SH-SY5Y (cell line): ENCODE data around the gene REXO1.

ENCODE experiments used
- GATA2 ChIP-seq: IDR thresholded peaks from 2 replicates; pipeline ENCODE4 v1.6.1; 2011; ENCODE audit warnings: mild to moderate bottlenecking, low read depth, low read length
- GATA3 ChIP-seq: IDR thresholded peaks from 2 replicates; pipeline ENCODE4 v1.6.1; 2011; ENCODE audit warnings: low read depth, mild to moderate bottlenecking, low read length, moderate library complexity

The REXO1 gene

DNA sequence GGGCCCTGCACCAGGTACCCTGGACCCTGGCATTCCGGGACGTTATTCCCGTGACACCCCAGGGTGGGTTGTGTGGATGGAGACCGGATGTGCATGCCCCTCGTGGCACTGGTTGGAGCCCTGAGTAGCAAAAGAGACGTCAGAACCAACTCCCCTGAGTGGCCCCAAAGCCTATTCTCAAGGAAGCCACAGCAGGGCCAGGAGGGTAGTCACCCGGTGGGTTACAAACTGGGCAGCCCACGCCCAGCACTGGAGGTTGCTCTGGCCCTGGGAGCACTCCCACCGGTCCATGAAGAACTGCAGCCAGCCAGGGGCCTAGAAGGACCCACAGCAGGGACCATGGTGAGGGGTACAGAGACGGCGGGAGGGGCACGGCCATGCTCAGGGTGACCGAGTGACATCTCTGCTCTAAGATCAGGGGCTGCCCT, 7.6 kb upstream of the REXO1 start:
- no peak for TF ChIP-seq GATA3
- TF ChIP-seq GATA2: no peak

DNA sequence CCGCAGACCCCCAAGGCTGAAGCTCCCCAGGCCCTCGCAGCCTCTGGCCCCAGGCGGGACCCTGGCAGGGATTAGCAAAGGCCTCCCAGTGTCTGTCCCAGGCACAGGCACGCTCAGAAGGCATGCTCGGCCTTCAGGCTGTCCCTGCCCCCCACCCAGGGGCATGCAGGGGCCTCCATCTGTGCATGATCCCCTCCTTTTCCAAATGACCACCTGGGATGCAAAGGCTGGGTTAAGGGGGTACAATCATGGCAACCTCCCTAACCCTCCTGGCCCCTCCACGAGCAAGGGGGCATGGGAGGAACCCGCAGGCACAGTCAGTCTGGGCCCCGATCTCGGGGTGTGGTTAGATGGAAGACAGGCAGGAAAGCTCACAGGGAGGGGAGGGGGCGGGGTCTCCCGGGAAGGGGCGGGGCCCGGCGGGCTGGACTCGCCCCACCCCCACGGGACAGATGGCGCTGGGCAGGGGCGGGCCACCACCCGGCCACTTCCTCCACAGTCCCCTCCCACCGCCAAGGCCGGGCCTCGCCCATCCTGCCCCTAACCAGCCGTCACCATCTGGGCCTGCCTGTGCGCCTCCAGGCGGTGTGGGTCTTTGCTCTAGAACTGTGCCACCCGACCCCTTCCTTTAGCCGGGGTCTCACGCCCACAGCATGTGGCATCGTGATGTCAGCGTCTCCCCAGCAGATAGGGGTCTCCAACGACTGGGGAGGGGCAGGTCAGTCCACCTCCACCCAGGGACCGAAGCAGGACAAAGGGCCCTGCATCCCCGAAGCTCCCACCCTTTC, 7.0 kb upstream of the REXO1 start:
- TF ChIP-seq GATA3 (no peak), GATA2 (no peak)

DNA sequence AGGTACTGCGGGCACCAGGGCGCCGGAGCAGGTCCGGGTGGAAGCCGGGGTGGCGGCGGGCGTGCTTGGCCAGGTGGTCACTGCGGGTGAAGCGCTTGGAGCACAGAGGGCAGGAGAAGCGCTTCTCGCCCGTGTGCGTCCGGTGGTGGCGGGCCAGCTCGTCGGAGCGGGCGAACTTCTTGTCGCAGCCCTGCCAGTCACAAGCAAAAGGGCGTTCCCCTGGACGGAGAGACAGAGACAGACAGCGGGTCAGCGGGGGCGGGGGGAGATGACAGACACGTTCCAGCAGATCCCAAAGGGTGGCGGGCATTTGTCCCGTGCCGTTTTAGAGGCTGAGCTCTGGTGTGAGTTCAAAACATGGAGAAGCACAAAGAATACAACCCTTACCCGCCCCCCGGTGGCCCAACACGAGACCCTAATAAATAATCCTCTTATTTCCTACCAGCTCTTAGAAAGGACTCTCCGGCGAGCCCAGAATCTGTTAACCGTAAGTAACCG, 6.3 kb upstream of the REXO1 start:
- TF ChIP-seq GATA2 (no peak), GATA3 (no peak)

DNA sequence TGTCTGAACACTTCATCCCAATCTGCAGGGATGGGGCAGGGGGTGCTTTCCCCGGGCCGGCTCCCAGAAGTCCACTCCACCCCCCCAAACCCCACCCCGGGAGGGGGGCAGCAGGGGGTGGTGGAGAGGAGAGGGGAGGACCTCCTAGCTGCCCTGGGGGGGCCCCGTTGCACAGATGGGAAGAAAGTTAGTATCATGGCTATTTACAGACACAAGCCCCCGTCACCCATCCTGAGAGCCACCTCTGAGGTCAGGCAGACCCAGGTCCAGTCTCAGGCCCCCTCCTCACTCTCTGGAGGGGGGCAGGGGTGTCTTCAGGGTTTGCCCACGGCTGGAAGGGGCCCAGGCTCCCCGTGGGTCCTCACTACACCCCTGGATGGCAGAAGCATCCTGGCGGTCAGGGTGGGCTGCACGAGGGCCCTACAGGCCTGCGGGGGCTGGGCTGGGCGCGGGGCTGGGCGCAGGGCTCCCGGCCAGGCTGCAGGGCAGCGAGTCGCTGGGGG, 5.8 kb upstream of the REXO1 start:
- TF ChIP-seq GATA2 (no peak), GATA3 (no peak)

DNA sequence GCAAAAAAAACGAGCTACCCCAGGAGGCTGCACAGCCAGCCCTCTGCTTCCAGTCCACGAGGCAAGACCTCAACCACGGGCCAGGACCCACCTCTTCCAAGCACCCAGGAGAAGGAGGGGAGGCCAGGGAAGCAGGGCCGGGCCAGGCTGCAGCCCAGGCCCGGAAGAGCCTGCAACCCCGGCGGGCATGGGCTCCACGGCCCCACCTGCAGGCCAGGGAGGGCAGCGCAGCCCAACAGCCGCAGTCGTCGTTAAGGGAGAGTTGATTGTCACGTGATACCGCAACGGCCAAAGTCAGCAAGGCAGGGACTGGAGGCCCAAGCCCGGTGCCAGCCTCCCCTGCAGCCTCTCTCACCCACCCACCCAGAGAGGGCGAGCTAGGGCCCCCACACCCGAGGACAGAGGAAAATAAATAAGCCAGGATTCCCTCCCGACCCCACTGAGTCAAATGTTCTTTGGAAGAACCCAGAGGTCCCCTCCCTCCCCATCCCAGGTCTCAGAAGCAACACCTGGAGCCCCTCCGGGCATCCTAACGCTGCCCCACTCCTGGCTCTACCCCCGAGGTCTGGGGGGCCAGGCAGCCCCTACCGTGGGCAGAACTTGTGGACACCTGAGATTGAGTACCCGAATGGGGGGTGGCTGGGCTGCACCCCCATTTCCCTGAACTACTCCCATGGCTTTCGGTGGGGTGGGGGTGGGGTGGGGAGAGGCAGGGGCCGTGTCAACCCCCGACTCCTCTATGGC, 5.2 kb upstream of the REXO1 start:
- TF ChIP-seq GATA2 (no peak), GATA3 (no peak)

DNA sequence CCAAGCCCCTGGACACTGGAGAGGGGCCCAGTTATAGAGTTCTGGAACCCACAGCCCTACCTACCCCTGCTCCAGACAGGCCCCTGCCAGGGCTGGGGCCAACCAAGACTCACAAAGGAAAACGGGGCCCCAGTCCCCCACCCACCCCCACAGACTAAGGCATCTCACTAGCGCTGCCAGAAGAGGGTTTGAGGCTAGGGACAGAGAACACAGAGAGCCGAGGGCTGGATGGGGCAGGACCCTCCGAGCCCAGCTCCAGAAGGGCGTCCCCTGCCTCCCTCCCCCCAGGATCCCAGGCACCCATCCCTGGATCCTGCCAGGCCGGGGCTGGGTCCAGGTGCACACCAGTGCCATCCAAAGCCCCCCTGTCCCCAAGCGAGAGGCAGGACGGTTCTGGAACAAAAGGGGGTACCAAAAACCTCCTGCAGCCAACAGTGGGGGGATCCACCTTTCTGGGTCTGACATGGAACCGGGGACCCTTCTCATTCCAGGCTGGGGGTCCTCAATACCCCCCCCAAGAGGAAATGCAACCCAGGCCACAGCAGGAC, 4.4 kb upstream of the REXO1 start:
- TF ChIP-seq GATA3: no peak
- TF ChIP-seq GATA2: no peak

DNA sequence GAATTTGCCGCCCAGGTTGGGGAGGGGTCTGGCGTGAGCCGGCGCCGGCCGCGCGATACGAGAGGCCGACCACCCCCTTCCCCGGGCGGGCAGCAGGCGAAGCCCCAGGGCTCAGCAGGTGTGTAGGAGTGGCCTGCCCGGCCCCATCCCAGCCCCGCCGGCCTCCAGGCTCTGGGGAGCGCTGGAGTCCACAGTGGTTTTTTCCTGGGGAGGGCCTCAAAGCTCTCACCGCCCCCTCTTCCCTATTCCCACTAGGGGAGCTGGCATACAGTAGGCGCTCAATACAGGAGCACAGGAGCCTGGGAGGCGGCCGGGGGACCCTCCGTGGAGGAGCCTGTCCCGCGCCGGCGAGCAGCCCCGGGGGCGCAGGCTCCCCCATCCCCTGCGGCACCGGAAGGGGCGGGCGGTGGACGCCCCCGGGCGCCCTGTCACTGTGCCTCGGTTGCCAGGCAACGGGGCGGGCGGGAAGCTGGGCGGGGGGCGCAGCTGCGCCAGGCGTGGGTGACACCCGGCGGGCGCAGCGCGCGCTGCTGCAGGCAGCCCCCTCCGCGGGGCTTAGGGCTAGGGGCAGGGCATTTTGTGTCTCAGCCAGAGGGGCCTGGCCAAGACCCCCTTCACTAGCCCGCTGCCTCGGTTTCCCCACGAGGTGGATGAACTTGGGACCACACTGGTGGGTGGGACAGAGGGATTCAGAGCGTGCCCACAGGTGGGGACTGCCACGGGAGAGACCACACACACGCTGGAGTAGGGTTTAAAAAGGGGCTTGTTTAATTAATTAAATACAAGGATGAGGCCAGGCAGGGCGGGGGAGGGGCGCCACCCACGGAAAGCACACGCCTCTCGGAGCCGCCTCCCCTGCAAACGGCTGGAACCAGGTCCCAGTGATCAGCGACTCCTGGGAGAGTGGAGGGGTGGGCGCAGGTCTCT, 3.6 kb upstream of the REXO1 start:
- TF ChIP-seq GATA2 (no peak), GATA3 (no peak)

DNA sequence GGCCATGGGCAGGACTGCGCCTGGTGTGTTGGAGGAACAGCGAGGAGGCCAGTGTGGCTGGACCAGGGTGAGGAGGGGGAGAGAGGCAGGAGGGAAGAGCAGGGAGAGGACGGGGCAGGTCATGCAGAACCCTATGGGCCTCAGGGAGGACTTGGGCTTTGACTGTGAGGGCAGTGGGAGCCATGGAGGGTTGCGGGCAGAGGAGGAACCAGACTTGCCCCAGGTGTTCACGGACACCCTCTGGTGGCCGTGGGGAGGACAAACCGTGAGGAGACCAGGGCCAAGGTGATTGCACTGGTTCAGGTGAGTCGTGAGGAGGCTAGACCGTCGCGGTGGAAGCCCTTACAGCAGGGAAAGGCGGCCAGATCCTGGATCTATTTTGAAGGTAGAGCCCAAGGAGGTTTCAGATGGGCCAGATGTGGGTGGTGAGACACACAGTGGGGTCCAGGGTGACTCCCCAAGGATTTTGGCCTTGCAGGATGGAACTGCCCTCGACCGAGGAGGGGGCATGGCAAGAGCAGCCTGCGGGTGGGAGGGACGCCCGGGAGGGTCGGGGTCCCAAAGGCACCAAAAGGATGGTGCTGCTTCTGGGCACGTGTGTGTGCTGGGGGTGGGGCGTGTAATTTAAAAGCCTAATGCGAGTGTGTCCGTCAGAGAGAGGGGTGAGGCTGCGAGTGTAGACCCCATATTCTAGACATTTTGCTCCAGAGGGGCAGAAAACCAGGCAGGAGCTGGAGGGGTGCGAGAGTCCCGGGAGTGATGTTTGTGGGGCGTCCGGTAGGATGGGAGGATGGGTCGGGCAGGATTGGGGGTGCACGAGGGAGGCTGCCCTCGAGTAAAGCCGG, 2.7 kb upstream of the REXO1 start:
- no peak for TF ChIP-seq GATA3
- TF ChIP-seq GATA2: no peak

DNA sequence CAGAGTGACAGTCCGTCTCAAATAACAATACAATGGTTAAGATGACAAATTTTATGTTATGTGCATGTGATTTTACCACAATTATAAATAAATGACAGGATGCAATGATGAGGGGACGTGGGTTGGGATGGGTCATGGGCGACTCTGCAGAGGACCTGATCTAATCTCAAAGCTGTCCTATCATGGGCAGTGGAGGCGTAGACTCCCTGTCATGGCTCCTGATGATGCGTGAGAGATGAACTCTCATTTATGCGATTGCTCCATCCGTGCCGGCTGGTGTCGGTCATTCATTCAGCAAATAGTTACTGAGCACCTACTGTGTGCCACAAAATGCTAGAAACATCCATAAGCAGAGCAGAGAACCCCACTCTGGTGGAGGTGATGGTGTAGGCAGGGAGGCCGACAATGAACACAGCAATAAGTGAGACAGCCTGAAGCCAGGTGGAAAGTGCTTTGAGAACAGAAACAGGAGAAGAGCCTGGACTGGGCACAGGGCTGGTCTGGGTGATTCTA, 1.7 kb upstream of the REXO1 start:
- TF ChIP-seq GATA2: no peak

DNA sequence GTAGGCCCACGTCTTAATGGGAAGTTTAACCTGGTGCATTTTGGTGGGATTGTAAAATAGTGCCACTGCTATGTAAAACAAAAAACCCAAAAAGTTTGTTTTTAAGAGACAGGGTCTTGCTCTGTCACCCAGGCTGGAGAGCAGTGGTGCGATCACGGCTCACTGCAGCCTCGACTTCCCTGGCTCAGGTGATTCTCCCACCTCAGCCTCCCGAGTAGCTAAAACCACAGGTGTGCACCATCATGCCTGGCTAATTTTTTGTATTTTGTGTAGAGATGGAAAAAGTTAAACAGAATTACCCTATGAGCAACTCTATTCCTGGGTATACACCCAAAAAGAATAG, 820 bp upstream of the REXO1 start:
- TF ChIP-seq GATA2: no peak
- no peak for TF ChIP-seq GATA3

DNA sequence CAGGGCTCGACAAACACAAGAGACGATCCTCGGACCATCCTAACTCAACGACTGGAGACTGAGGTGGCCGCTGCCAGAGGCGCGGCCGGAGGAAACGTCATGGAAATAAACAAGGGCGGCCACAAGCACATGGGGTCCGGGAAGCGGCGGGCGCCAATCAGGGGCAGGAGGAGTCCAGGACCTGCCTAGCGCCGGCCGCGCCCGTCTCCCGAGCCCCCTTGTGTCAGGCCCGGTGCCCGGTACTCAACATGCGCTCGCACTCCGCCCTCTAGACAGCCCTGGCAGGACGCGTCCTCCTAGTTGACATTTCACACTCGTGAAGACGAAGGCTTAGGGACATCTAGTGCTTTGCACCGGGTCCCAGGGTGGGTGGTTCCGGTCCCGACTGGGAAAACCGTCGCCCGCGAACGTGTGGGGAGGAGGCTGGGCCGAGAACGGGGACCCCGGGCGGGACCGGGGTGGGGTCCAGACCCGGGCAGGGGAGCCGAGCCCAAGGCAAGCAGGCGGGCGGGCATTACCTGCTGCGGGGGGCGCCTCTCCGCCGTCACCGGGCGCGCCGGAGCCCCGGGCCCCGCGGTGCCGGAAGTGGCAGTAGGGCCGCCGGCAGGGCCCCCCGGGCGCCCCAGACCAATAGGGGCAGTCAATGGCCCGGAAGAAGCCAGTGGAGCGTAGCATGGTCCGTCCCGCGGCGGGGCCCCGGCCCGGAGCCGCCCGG, 442 bp downstream of the REXO1 start:
- TF ChIP-seq GATA3 (no peak), GATA2 (no peak)

DNA sequence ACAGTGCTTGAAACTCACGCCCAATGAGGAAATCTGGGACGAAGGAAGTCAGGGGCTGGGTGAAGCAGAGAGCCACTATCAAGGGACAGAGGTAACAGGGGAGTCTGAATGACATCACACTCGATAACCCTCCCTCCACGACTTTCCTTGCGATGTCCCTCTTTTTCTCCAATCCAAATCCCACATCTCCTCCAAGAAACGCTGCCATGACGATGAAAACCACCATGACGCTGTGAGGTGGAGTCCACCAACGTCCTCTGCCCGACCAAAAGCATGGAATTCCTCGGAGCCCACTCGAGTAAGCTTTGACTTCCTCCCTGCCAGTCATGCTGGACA, 967 bp downstream of the REXO1 start:
- TF ChIP-seq GATA3 (no peak), GATA2 (no peak)

DNA sequence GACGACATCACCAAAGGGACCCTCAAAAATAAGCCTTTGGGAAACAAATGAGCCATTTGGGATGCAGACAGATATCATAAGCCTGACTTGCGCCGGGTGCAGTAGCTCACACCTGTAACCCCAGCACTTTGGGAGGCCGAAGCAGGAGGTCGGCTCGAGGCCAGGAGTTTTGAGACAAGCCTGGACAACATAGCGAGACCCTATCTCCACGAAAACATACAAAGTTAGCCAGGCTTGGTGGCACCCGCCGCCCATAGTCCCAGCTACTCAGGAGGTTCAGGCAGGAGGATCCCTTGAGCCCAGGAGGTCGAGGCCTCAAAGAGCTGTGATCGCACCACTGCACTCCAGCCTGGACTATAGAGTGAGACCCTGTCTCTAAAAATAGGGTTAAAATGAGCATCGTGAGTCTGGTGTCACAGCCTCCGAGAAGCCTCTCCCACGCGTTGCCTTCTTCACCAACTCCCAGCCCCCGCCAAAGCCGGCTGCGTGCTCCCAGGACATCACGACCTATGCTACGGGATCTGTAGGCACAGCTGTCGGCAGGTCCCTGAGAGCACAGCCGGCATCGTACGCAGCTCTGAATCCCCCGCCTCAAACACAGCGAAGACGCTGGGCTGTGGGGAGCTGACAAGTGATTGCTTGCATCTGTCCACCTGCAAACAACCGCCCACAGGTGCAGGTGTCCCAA, 1.6 kb downstream of the REXO1 start:
- no peak for TF ChIP-seq GATA2
- TF ChIP-seq GATA3: no peak
